GM19395 (cell line): ENCODE measurements around the gene FALEC.
A peak's percentile ranks its signal among the peaks of the same experiment; 100 is the strongest.

Experiments used
- ATAC-seq: cut with Tn5 transposase; IDR thresholded peaks from one replicate; pipeline ENCODE4 v1.9.1; 2021; ENCODE audit warnings: mild to moderate bottlenecking, moderate library complexity; ENCODE audit not compliant: unreplicated experiment

The FALEC gene

DNA sequence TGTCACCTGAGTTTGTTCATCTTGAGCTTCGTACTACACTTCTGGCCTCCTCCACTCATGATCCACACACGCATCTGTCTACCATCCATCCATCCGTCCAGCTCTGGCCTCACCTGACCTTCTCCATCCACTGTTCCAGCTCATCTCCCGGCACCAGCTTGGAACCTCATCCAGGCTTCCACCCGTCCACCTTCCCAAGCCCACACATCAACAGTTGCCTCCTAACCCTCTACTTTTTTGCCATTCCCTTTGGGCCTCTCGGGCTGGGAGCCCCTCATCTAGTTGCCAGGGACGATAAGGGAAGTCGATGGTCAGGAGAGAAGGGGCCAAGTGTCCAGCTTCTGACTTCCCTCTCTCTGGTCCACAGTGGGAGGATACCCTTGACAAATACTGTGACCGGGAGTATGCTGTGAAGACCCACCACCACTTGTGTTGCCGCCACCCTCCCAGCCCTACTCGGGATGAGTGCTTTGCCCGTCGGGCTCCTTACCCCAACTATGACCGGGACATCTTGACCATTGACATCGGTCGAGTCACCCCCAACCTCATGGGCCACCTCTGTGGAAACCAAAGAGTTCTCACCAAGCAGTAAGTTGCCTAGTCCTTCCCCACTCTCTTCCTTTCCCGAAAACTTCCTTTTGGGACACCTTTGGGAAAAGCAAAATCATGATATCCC is 3.4 kb upstream of the FALEC start:
- no peak for ATAC-seq

DNA sequence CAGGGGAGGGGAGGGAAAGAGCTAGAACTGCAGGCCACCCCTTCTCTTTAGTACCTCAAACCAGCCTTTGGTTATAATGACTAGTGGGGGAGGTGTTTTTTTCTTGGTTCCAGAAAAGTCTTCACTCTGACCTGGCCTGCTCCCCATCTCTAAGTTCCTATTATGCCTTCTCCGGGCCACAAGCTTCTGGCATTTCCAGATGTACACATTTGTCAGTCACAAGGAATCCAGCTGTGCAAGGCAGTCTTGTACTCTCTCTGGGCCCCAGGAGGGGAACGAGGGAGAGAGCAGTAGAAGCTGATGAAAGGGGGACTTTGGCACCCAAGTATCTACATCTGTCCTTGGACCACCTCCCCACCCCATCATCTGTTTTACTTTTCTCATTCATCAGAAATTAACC is 2.7 kb upstream of the FALEC start:
- ATAC-seq = no peak

GRCh38 chr1:150513351-150513791 is 2.2 kb upstream of the FALEC start:
- no peak for ATAC-seq

DNA sequence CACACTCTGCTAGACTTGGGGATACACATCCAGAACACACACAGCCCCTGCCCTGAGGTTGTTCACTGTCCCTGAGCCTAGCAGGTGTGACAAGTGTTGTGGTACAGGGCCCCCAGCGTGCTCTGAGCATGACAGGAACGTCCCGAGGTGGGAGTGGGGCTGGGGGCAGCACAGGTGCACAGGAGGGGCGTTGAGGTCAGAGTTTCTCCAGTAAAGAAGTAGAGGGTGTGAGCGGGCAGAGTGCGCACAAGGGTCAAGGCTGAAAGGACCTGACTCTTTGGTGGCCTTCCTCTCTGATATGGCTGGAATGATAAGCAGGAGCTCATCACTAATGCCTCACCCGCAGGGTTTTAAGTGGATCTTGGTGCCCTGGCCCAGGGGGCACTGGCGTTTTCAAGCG is 1.3 kb upstream of the FALEC start:
- ATAC-seq = no peak

DNA sequence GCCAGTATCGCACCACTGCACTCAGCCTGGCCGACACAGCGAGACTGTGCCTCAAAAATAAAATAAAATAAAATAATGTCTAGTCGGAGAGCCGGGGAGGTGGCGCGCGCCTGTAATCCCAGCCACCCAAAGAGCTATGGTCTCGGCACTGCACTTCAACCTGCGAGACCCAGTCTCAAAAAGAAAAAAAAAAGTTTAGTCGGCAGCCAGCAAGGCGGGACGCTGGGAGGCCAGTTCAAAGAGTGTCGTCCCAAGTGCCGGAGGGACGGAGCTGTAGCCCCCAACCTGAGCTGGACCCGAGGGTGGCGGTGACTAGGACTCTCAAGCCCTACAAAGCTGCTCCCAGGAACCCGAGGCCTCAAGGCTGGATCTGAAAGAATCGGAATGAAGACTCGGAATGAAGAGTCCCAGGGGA is 632 bp upstream of the FALEC start:
- no peak for ATAC-seq

GRCh38 chr1:150516050-150516591 is 569 bp downstream of the FALEC start:
- ATAC-seq = peak; percentile 4

GRCh38 chr1:150516616-150517015 is 1.1 kb downstream of the FALEC start:
- no peak for ATAC-seq

- no peak for ATAC-seq
Measured at GRCh38 chr1:150521196-150521968, 5.8 kb downstream of the FALEC start.

GRCh38 chr1:150525348-150525747 is 9.8 kb downstream of the FALEC start:
- ATAC-seq = no peak

GRCh38 chr1:150528196-150528595 is 12.6 kb downstream of the FALEC start:
- ATAC-seq = no peak

GRCh38 chr1:150529017-150529416 is 13.5 kb downstream of the FALEC start:
- ATAC-seq = no peak

GRCh38 chr1:150530491-150531159 is 15.1 kb downstream of the FALEC start:
- no peak for ATAC-seq

DNA sequence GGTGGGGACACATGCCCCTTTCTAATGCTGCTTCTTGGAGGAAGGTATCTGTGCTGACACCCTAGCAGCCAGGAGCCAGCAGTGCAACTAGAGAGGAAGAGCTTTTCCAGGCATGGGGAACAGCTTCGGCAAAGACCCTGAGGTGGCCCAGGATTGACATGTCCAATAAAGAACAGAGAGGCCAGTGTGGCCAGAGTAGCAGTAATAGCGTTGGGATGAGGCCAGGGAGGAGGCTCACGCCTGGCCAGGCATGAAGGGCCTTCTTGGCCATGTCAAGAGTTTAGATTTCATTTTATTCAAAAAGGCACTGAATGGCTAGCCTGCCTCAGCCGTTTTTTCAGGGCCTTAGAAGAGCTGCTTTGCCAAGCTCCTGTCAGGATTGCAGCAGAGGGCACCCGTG is 17.3 kb downstream of the FALEC start:
- ATAC-seq = no peak

DNA sequence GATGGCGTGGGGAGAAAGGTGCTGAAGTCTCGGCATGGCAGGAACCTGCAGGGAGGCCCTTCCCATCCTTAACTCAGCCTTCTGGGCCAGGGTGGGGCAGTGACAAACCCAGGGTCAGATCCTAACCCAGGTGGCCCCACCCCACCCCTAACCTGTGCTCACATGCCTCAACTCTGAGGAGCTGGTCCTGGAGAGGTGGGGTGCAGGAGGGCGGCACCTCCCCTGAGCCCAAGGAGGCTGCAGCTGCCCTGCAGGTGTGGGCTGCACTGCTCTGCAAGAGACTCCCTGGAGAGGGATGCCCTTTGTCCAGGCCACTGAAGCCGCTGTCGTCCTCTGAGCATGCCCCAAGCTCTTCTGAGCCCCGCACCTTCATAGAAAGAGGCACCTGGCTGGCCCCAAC is 18.4 kb downstream of the FALEC start:
- ATAC-seq = no peak

- ATAC-seq = no peak
Measured at GRCh38 chr1:150535511-150536287, 20.1 kb downstream of the FALEC start.

GRCh38 chr1:150536836-150537731 is 21.5 kb downstream of the FALEC start:
- no peak for ATAC-seq

- ATAC-seq = no peak
Measured at GRCh38 chr1:150537732-150538684, 22.5 kb downstream of the FALEC start.

DNA sequence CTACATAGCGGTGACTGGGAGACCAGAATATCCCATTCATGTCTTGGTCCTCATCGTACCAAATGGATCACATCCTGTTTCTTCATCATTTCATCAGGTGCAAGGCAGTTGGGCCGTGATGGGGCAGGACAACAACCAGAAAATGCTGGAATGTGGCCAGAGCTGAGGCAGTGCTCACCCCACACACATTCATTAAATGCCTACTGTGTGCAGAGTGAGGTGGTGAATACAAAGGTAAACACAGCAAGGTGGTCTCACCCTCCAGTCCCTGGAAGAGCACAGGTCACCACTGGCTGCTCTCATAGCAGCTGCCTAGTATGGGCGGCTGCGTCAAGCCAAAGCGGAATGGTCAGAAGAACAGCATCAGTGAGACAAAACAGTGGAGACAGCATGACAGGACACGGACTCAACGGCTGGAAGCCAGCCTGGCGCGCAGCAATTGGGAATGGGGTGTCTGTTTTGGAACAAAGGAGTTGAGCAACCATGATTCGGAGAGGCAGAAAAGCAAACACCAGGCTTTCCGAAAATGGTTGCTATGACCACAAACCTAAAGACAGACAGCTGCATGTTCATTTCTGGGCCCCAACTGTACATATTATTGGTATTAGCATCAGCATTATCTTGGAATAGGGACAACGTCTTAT is 28.1 kb downstream of the FALEC start:
- ATAC-seq = no peak
